ENCODE data around the gene PITX2. TPM values are rescaled to one million over a fixed set of nuclear protein-coding genes. Genes with fewer than 3 reads are reported as not detected.

PITX2 gene
- total and polyA plus RNA-seq, 2 of the 13 experiments (the other 11 are each of a cell fraction or from before 2014, with no cell fraction given): not detected

GRCh38 chr4:110610940-110611831 lies 11.7 kb downstream of the PITX2 start (continued):
- no peak for TF ChIP-seq REST (IDR thresholded peaks at IDR 0.05; ENCODE audit: borderline replicate concordance in 1 of 2, low read depth in 1 of 2, low read length in 2 of 2)
- TF ChIP-seq, protein P1, sequence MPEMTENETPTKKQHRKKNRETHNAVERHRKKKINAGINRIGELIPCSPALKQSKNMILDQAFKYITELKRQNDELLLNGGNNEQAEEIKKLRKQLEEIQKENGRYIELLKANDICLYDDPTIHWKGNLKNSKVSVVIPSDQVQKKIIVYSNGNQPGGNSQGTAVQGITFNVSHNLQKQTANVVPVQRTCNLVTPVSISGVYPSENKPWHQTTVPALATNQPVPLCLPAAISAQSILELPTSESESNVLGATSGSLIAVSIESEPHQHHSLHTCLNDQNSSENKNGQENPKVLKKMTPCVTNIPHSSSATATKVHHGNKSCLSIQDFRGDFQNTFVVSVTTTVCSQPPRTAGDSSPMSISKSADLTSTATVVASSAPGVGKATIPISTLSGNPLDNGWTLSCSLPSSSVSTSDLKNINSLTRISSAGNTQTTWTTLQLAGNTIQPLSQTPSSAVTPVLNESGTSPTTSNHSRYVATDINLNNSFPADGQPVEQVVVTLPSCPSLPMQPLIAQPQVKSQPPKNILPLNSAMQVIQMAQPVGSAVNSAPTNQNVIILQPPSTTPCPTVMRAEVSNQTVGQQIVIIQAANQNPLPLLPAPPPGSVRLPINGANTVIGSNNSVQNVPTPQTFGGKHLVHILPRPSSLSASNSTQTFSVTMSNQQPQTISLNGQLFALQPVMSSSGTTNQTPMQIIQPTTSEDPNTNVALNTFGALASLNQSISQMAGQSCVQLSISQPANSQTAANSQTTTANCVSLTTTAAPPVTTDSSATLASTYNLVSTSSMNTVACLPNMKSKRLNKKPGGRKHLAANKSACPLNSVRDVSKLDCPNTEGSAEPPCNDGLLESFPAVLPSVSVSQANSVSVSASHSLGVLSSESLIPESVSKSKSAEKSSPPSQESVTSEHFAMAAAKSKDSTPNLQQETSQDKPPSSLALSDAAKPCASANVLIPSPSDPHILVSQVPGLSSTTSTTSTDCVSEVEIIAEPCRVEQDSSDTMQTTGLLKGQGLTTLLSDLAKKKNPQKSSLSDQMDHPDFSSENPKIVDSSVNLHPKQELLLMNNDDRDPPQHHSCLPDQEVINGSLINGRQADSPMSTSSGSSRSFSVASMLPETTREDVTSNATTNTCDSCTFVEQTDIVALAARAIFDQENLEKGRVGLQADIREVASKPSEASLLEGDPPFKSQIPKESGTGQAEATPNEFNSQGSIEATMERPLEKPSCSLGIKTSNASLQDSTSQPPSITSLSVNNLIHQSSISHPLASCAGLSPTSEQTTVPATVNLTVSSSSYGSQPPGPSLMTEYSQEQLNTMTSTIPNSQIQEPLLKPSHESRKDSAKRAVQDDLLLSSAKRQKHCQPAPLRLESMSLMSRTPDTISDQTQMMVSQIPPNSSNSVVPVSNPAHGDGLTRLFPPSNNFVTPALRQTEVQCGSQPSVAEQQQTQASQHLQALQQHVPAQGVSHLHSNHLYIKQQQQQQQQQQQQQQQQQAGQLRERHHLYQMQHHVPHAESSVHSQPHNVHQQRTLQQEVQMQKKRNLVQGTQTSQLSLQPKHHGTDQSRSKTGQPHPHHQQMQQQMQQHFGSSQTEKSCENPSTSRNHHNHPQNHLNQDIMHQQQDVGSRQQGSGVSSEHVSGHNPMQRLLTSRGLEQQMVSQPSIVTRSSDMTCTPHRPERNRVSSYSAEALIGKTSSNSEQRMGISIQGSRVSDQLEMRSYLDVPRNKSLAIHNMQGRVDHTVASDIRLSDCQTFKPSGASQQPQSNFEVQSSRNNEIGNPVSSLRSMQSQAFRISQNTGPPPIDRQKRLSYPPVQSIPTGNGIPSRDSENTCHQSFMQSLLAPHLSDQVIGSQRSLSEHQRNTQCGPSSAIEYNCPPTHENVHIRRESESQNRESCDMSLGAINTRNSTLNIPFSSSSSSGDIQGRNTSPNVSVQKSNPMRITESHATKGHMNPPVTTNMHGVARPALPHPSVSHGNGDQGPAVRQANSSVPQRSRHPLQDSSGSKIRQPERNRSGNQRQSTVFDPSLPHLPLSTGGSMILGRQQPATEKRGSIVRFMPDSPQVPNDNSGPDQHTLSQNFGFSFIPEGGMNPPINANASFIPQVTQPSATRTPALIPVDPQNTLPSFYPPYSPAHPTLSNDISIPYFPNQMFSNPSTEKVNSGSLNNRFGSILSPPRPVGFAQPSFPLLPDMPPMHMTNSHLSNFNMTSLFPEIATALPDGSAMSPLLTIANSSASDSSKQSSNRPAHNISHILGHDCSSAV (CRISPR knock-in tag; IDR thresholded peaks at IDR 0.05; ENCODE audit: borderline replicate concordance): no peak
- TF ChIP-seq, protein P2, sequence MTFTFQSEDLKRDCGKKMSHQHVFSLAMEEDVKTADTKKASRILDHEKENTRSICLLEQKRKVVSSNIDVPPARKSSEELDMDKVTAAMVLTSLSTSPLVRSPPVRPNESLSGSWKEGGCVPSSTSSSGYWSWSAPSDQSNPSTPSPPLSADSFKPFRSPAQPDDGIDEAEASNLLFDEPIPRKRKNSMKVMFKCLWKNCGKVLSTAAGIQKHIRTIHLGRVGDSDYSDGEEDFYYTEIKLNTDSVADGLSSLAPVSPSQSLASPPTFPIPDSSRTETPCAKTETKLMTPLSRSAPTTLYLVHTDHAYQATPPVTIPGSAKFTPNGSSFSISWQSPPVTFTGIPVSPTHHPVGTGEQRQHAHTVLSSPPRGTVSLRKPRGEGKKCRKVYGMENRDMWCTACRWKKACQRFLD (CRISPR knock-in tag; IDR thresholded peaks at IDR 0.05; ENCODE audit: borderline replicate concordance): no peak
- TF ChIP-seq NR0B2 (CRISPR knock-in tag; IDR thresholded peaks at IDR 0.05): no peak
- TF ChIP-seq ZBTB7A (CRISPR knock-in tag; IDR thresholded peaks at IDR 0.05): no peak
